SK-N-SH treated with all-trans-retinoic acid at 6 μM for 48 hours (cell line): Measurements from ENCODE around the gene CD302.

Experiments used
- ATAC-seq: fragments of 200-7000 bp; cut with Tn5 transposase; 3 replicates; pipeline ENCODE4 v1.9.1; 2020; ENCODE audit warnings: mild to moderate bottlenecking, moderate library complexity
- ARNTL ChIP-seq: fragments of 450-650 bp; formaldehyde crosslinking; IDR thresholded peaks from 2 replicates; pipeline ENCODE4 v1.5.0; 2020; ENCODE audit warnings: low read depth, mild to moderate bottlenecking, moderate library complexity, borderline replicate concordance
- BACH2 ChIP-seq: fragments of 250-450 bp; sonication (Bioruptor Pico); IDR thresholded peaks from 2 replicates; pipeline ENCODE4 v1.9.0; 2021; ENCODE audit warnings: mild to moderate bottlenecking, borderline replicate concordance
- CREB5 ChIP-seq: fragments of 250-450 bp; sonication (Bioruptor Pico); IDR thresholded peaks from 2 replicates; pipeline ENCODE4 v1.5.1; 2020; ENCODE audit warnings: low read depth, mild to moderate bottlenecking, moderate library complexity
- CSDC2 ChIP-seq: fragments of 250-450 bp; sonication (Bioruptor Pico); IDR thresholded peaks from 2 replicates; pipeline ENCODE4 v1.5.0; 2020; ENCODE audit warnings: mild to moderate bottlenecking, moderate library complexity
- CSRNP3 ChIP-seq: fragments of 250-450 bp; sonication (Bioruptor Pico); IDR thresholded peaks from 2 replicates; pipeline ENCODE4 v1.5.1; 2021; ENCODE audit warnings: mild to moderate bottlenecking, moderate library complexity
- ESRRG ChIP-seq: fragments of 250-450 bp; sonication (Bioruptor Pico); IDR thresholded peaks from 2 replicates; pipeline ENCODE4 v1.6.1; 2021; ENCODE audit warnings: mild to moderate bottlenecking
- GLIS3 ChIP-seq: fragments of 250-450 bp; sonication (Bioruptor Pico); IDR thresholded peaks from 2 replicates; pipeline ENCODE4 v1.5.0; 2020; ENCODE audit warnings: mild to moderate bottlenecking, moderate library complexity
- ISL1 ChIP-seq: fragments of 250-450 bp; sonication (Bioruptor Pico); IDR thresholded peaks from 2 replicates; pipeline ENCODE4 v2.1.2; 2022; ENCODE audit warnings: mild to moderate bottlenecking, moderate library complexity
- OSR1 ChIP-seq: fragments of 250-450 bp; sonication (Bioruptor Pico); IDR thresholded peaks from 2 replicates; pipeline ENCODE4 v1.8.0; 2022; ENCODE audit warnings: moderate library complexity, mild to moderate bottlenecking, inconsistent platforms
- PATZ1 ChIP-seq: fragments of 250-450 bp; sonication (Bioruptor Pico); IDR thresholded peaks from 2 replicates; pipeline ENCODE4 v1.8.0; 2020; ENCODE audit warnings: mild to moderate bottlenecking, moderate library complexity, borderline replicate concordance
- POU6F1 ChIP-seq: fragments of 250-450 bp; sonication (Bioruptor Pico); IDR thresholded peaks from 2 replicates; pipeline ENCODE4 v1.8.0; 2021; ENCODE audit warnings: low read depth, mild to moderate bottlenecking, moderate library complexity, borderline replicate concordance
- PPARA ChIP-seq: fragments of 250-450 bp; sonication (Bioruptor Pico); IDR thresholded peaks from 2 replicates; pipeline ENCODE4 v1.5.0; 2020; ENCODE audit warnings: mild to moderate bottlenecking, borderline replicate concordance
- RARB ChIP-seq: fragments of 250-450 bp; sonication (Bioruptor Pico); IDR thresholded peaks from 2 replicates; pipeline ENCODE4 v1.8.0; 2021; ENCODE audit warnings: mild to moderate bottlenecking, moderate library complexity
- SNAI2 ChIP-seq: fragments of 250-450 bp; sonication (Bioruptor Pico); IDR thresholded peaks from 2 replicates; pipeline ENCODE4 v1.5.0; 2020; ENCODE audit warnings: mild to moderate bottlenecking, moderate library complexity
- TOX ChIP-seq: fragments of 250-450 bp; sonication (Bioruptor Pico); IDR thresholded peaks from 2 replicates; pipeline ENCODE4 v1.8.0; 2021; ENCODE audit warnings: mild to moderate bottlenecking, moderate library complexity, borderline replicate concordance
- TSHZ2 ChIP-seq: fragments of 250-450 bp; sonication (Bioruptor Pico); IDR thresholded peaks from 2 replicates; pipeline ENCODE4 v1.5.0; 2020; ENCODE audit warnings: mild to moderate bottlenecking, moderate library complexity
- ZC3H10 ChIP-seq: fragments of 250-450 bp; sonication (Bioruptor Pico); IDR thresholded peaks from 2 replicates; pipeline ENCODE4 v1.5.1; 2021; ENCODE audit warnings: mild to moderate bottlenecking, moderate library complexity
- ZFP3 ChIP-seq: fragments of 250-450 bp; sonication (Bioruptor Pico); IDR thresholded peaks from 2 replicates; pipeline ENCODE4 v1.5.0; 2020; ENCODE audit warnings: mild to moderate bottlenecking, moderate library complexity
- ZFP30 ChIP-seq: fragments of 450-650 bp; formaldehyde crosslinking; IDR thresholded peaks from 2 replicates; pipeline ENCODE4 v1.5.0; 2022; ENCODE audit warnings: mild to moderate bottlenecking, moderate library complexity
- ZNF565 ChIP-seq: fragments of 450-650 bp; formaldehyde crosslinking; conservative IDR thresholded peaks from 2 replicates; pipeline ENCODE4 v1.5.0; 2020; ENCODE audit warnings: low read depth, mild to moderate bottlenecking, moderate library complexity
- ZNF70 ChIP-seq: fragments of 450-650 bp; formaldehyde crosslinking; IDR thresholded peaks from 2 replicates; pipeline ENCODE4 v1.5.0; 2020; ENCODE audit warnings: mild to moderate bottlenecking, moderate library complexity
- ZNF8 ChIP-seq: fragments of 450-650 bp; formaldehyde crosslinking; IDR thresholded peaks from 2 replicates; pipeline ENCODE4 v1.5.0; 2020; ENCODE audit warnings: mild to moderate bottlenecking, moderate library complexity

Gene CD302

GRCh38 chr2:159797225-159797542 lies 824 bp downstream of the CD302 start:
- no peak for ATAC-seq
- TF ChIP-seq ZNF70 (CRISPR knock-in tag), result no peak
- TF ChIP-seq ESRRG (CRISPR knock-in tag), result no peak
- no peak for TF ChIP-seq CSRNP3 (CRISPR knock-in tag)
- TF ChIP-seq ZC3H10, result no peak
- TF ChIP-seq ZNF565 (CRISPR knock-in tag), result no peak
- TF ChIP-seq SNAI2 (CRISPR knock-in tag), result no peak
- TF ChIP-seq ZFP3 (CRISPR knock-in tag), result no peak
- TF ChIP-seq OSR1 (CRISPR knock-in tag), result no peak
- TF ChIP-seq RARB (CRISPR knock-in tag), result no peak
- no peak for TF ChIP-seq GLIS3 (CRISPR knock-in tag)
- TF ChIP-seq ZFP30, result no peak

GRCh38 chr2:159795841-159796690 lies 1.9 kb downstream of the CD302 start:
- ATAC-seq, result no peak
- TF ChIP-seq ARNTL (CRISPR knock-in tag), result no peak
- no peak for TF ChIP-seq ZFP3 (CRISPR knock-in tag)
- TF ChIP-seq PPARA (CRISPR knock-in tag), result no peak
- no peak for TF ChIP-seq ZNF565 (CRISPR knock-in tag)
- TF ChIP-seq ZC3H10, result no peak
- no peak for TF ChIP-seq TOX (CRISPR knock-in tag)
- no peak for TF ChIP-seq PATZ1 (CRISPR knock-in tag)

GRCh38 chr2:159793326-159793725 lies 4.7 kb downstream of the CD302 start:
- no peak for ATAC-seq
- TF ChIP-seq ZC3H10 (no peak), ESRRG (CRISPR knock-in tag) (no peak), TSHZ2 (CRISPR knock-in tag) (no peak), PATZ1 (CRISPR knock-in tag) (no peak), ZNF8 (CRISPR knock-in tag) (no peak), ZFP30 (no peak), GLIS3 (CRISPR knock-in tag) (no peak)

GRCh38 chr2:159792599-159792998 lies 5.4 kb downstream of the CD302 start:
- ATAC-seq, result no peak
- TF ChIP-seq ZNF70 (CRISPR knock-in tag) (no peak), BACH2 (CRISPR knock-in tag) (no peak), ISL1 (CRISPR knock-in tag) (no peak), PATZ1 (CRISPR knock-in tag) (no peak), ESRRG (CRISPR knock-in tag) (no peak), OSR1 (CRISPR knock-in tag) (no peak), ARNTL (CRISPR knock-in tag) (no peak), SNAI2 (CRISPR knock-in tag) (no peak), ZNF565 (CRISPR knock-in tag) (no peak), ZC3H10 (no peak), POU6F1 (CRISPR knock-in tag) (no peak), CREB5 (CRISPR knock-in tag) (no peak), GLIS3 (CRISPR knock-in tag) (no peak), CSDC2 (CRISPR knock-in tag) (no peak), TOX (CRISPR knock-in tag) (no peak)
